ENCODE data around the gene FOXI1. TPM values are rescaled to one million over a fixed set of nuclear protein-coding genes. Genes with fewer than 3 reads are reported as not detected.

The FOXI1 gene
- total and polyA plus RNA-seq, 2 of the 13 experiments (the other 11 are each of a cell fraction or from before 2014, with no cell fraction given): not detected

- H3K27ac ChIP-seq (ENCODE audit: extremely low read length, insufficient read depth, low read length): no peak overlapping the region
- no TSS peak for BruUV-seq (replicated peaks)
- TF ChIP-seq KLF11 (CRISPR knock-in tag; IDR thresholded peaks at IDR 0.05) (no peak), FOXP4 (CRISPR knock-in tag; IDR thresholded peaks at IDR 0.05) (no peak)
- intact Hi-C loops (cut with micrococcal nuclease; ENCODE audit: unreplicated experiment): no loop called here
- no peaks in the 10 kb centered on the region for H3K36me3 ChIP-seq (replicated peaks in 1 of 2; ENCODE audit: control insufficient read depth in 1 of 2, insufficient read depth in 2 of 2, low read length in 2 of 2)
- no peak for DNase-seq (ENCODE audit: low spot score)
- 4% methylated on average over 3 of the region's 4 CpGs for WGBS (ENCODE audit: low lambda C conversion rate)
- no peak for ATAC-seq
- no peaks in the 10 kb centered on the region for H3K27me3 ChIP-seq (ENCODE audit: control insufficient read depth in 1 of 2, insufficient read depth in 2 of 2, low read length in 2 of 2)
- in situ Hi-C loops (cut with HindIII; ENCODE audit: extremely low pct_ligation_motif_present, low pct_unique_long_range_greater_than_20kb): no loop called here
- no peaks in the 10 kb centered on the region for H3K9me3 ChIP-seq (ENCODE audit: low read length)
- ChIA-PET POLR2A (no interaction called here), CTCF (ENCODE audit: low intra/inter-chr PET ratio, low total read pairs) (no interaction called here)
- H3K4me3 ChIP-seq (replicated peaks in 1 of 3; ENCODE audit: insufficient read depth in 1 of 3, low read depth in 2 of 3, low read length in 3 of 3): no peak overlapping the region
- H3K79me2 ChIP-seq (ENCODE audit: insufficient read depth, low read length): no peaks in the 10 kb centered on the region
- no peaks in the 10 kb centered on the region for H4K20me1 ChIP-seq (ENCODE audit: insufficient read depth, low read length)
- no peak overlapping the region for H3K9ac ChIP-seq (ENCODE audit: insufficient read depth, low read depth, low read length)
- no peak overlapping the region for H2AFZ ChIP-seq (ENCODE audit: low read length)
- FAIRE-seq: no peak
- peaks cover 10% of the 10 kb centered on the region for H3K4me1 ChIP-seq (ENCODE audit: insufficient read depth, low read length)
- no peak overlapping the region for H3K4me2 ChIP-seq (ENCODE audit: low read depth, low read length)
These were observed 48.6 kb downstream of the FOXI1 start for GRCh38 chr5:170154297-170154696.

GRCh38 chr5:170154744-170155143 lies 49.0 kb downstream of the FOXI1 start:
- Histone ChIP-seq H3K9me3 (ENCODE audit: low read length) (no peaks in the 10 kb centered on the region), H4K20me1 (ENCODE audit: insufficient read depth, low read length) (no peaks in the 10 kb centered on the region), H3K9ac (ENCODE audit: insufficient read depth, low read depth, low read length) (no peak overlapping the region), H3K4me2 (ENCODE audit: low read depth, low read length) (no peak overlapping the region), H3K79me2 (ENCODE audit: insufficient read depth, low read length) (no peaks in the 10 kb centered on the region), H3K4me1 (ENCODE audit: insufficient read depth, low read length) (peaks cover 10% of the 10 kb centered on the region), H3K27me3 (ENCODE audit: control insufficient read depth in 1 of 2, insufficient read depth in 2 of 2, low read length in 2 of 2) (no peaks in the 10 kb centered on the region), H3K4me3 (replicated peaks in 1 of 3; ENCODE audit: insufficient read depth in 1 of 3, low read depth in 2 of 3, low read length in 3 of 3) (no peak overlapping the region), H3K36me3 (replicated peaks in 1 of 2; ENCODE audit: control insufficient read depth in 1 of 2, insufficient read depth in 2 of 2, low read length in 2 of 2) (no peaks in the 10 kb centered on the region), H3K27ac (ENCODE audit: extremely low read length, insufficient read depth, low read length) (no peak overlapping the region), H2AFZ (ENCODE audit: low read length) (no peak overlapping the region)
- ATAC-seq: no peak
- ChIA-PET CTCF (ENCODE audit: low intra/inter-chr PET ratio, low total read pairs) (no interaction called here), POLR2A (no interaction called here)
- no peak for FAIRE-seq
- 6% methylated on average over 2 of the region's 2 CpGs for WGBS (ENCODE audit: low lambda C conversion rate)
- no TSS peak for BruUV-seq (replicated peaks)
- in situ Hi-C loops (cut with HindIII; ENCODE audit: extremely low pct_ligation_motif_present, low pct_unique_long_range_greater_than_20kb) (no loop called here), intact Hi-C loops (cut with micrococcal nuclease; ENCODE audit: unreplicated experiment) (no loop called here)
- no peak for DNase-seq (ENCODE audit: low spot score)
- TF ChIP-seq HCFC1 (IDR thresholded peaks at IDR 0.05; ENCODE audit: low read depth, low read length): no peak
- TF ChIP-seq ZNF512 (CRISPR knock-in tag; IDR thresholded peaks at IDR 0.05): no peak
- TF ChIP-seq HDAC6 (IDR thresholded peaks at IDR 0.05; ENCODE audit: low read depth, low read length): no peak
- TF ChIP-seq ZNF7 (CRISPR knock-in tag; IDR thresholded peaks at IDR 0.05): no peak
- TF ChIP-seq NFYB (CRISPR knock-in tag; IDR thresholded peaks at IDR 0.05): no peak
- TF ChIP-seq ZNF781 (CRISPR knock-in tag; IDR thresholded peaks at IDR 0.05; ENCODE audit: borderline replicate concordance, not compliant biosample characterization): no peak
- TF ChIP-seq GTF2F1 (IDR thresholded peaks at IDR 0.05; ENCODE audit: low read length): no peak
- no peak for TF ChIP-seq KDM5B (CRISPR knock-in tag; IDR thresholded peaks at IDR 0.05; ENCODE audit: borderline replicate concordance)
- TF ChIP-seq ZNF883 (CRISPR knock-in tag; IDR thresholded peaks at IDR 0.05; ENCODE audit: not compliant biosample characterization): no peak
- no peak for TF ChIP-seq MYC (CRISPR knock-in tag; IDR thresholded peaks at IDR 0.05; ENCODE audit: borderline replicate concordance)
- TF ChIP-seq POGZ (CRISPR knock-in tag; IDR thresholded peaks at IDR 0.05): no peak
- no peak for TF ChIP-seq SRSF4 (IDR thresholded peaks at IDR 0.05; ENCODE audit: low read depth, low read length, poor library complexity, severe bottlenecking)
- TF ChIP-seq TCF12 (IDR thresholded peaks at IDR 0.05): no peak
- no peak for TF ChIP-seq TCF12 (CRISPR knock-in tag; IDR thresholded peaks at IDR 0.05)
- no peak for TF ChIP-seq LBX2 (CRISPR knock-in tag; IDR thresholded peaks at IDR 0.05; ENCODE audit: borderline replicate concordance)

Data from HepG2 (cell line).